HG02678 (cell line): ENCODE data around the gene ZDHHC1.

Source experiments
- ATAC-seq: cut with Tn5 transposase; IDR thresholded peaks from one replicate; pipeline ENCODE4 v1.9.1; 2021; ENCODE audit warnings: mild to moderate bottlenecking, moderate library complexity; ENCODE audit not compliant: unreplicated experiment

The ZDHHC1 gene

GRCh38 chr16:67411339-67411738 lies 4.9 kb downstream of the ZDHHC1 start:
- ATAC-seq, result no peak

GRCh38 chr16:67409631-67410030 lies 6.6 kb downstream of the ZDHHC1 start:
- ATAC-seq, result no peak

- ATAC-seq, result no peak
These were observed 8.4 kb downstream of the ZDHHC1 start for GRCh38 chr16:67407788-67408452.

GRCh38 chr16:67407176-67407787 lies 9.0 kb downstream of the ZDHHC1 start:
- no peak for ATAC-seq

GRCh38 chr16:67406111-67406971 lies 9.9 kb downstream of the ZDHHC1 start:
- no peak for ATAC-seq

GRCh38 chr16:67405336-67405735 lies 10.9 kb downstream of the ZDHHC1 start:
- no peak for ATAC-seq

- ATAC-seq, result no peak
These were observed 11.5 kb downstream of the ZDHHC1 start for GRCh38 chr16:67404740-67405226.

- no peak for ATAC-seq
These were observed 12.2 kb downstream of the ZDHHC1 start for GRCh38 chr16:67403976-67404555.

- no peak for ATAC-seq
These were observed 15.4 kb downstream of the ZDHHC1 start for GRCh38 chr16:67400901-67401300.

- no peak for ATAC-seq
These were observed 16.2 kb downstream of the ZDHHC1 start for GRCh38 chr16:67399749-67400704.

GRCh38 chr16:67399218-67399733 lies 17.0 kb downstream of the ZDHHC1 start:
- no peak for ATAC-seq

GRCh38 chr16:67398546-67399217 lies 17.6 kb downstream of the ZDHHC1 start:
- ATAC-seq, result no peak

- no peak for ATAC-seq
These were observed 18.3 kb downstream of the ZDHHC1 start for GRCh38 chr16:67397812-67398545.

GRCh38 chr16:67397036-67397801 lies 19.1 kb downstream of the ZDHHC1 start:
- ATAC-seq, result no peak

- ATAC-seq, result no peak
These were observed 19.9 kb downstream of the ZDHHC1 start for GRCh38 chr16:67396159-67397035.

- no peak for ATAC-seq
These were observed 20.7 kb downstream of the ZDHHC1 start for GRCh38 chr16:67395458-67396158.
